Smooth muscle cell (in vitro differentiated cells): ENCODE results near the gene RIMS4. TPM values are rescaled to one million over a fixed set of nuclear protein-coding genes. Genes with fewer than 3 reads are reported as not detected.
A peak's percentile ranks its signal among the peaks of the same experiment; 100 is the strongest.

Experiments
- DNase-seq: peaks from one replicate; lab custom pipeline; 2025; ENCODE audit not compliant: unreplicated experiment; lab: John Stamatoyannopoulos, UW
- H2AFZ ChIP-seq: fragments of 200-600 bp; sonication (generic); 2 replicates; pipeline ENCODE4 v1.6.0; 2016; ENCODE audit warnings: antibody characterized with exemption, low read depth, mild to moderate bottlenecking
- H3F3A ChIP-seq: fragments of 200-600 bp; sonication (generic); 2 replicates; pipeline ENCODE4 v1.6.0; 2017; ENCODE audit warnings: antibody characterized with exemption, low read depth
- H3K27ac ChIP-seq: fragments of 200-600 bp; sonication (generic); 2 replicates; pipeline ENCODE4 v1.5.1; 2016; ENCODE audit warnings: low read depth, mild to moderate bottlenecking
- H3K27me3 ChIP-seq: fragments of 200-600 bp; sonication (generic); 2 replicates; pipeline ENCODE4 v1.6.1; 2016; ENCODE audit warnings: low read depth, mild to moderate bottlenecking
- H3K36me3 ChIP-seq: fragments of 200-600 bp; sonication (generic); 2 replicates; pipeline ENCODE4 v1.5.1; 2016; ENCODE audit warnings: low read depth
- H3K4me1 ChIP-seq: fragments of 200-600 bp; sonication (generic); 2 replicates; pipeline ENCODE4 v1.5.1; 2016; ENCODE audit warnings: low read depth
- H3K4me2 ChIP-seq: fragments of 200-600 bp; sonication (generic); 2 replicates; pipeline ENCODE4 v1.6.0; 2016; ENCODE audit warnings: mild to moderate bottlenecking
- H3K4me3 ChIP-seq: fragments of 200-600 bp; sonication (generic); 2 replicates; pipeline ENCODE4 v1.5.1; 2016; ENCODE audit warnings: mild to moderate bottlenecking
- H3K79me2 ChIP-seq: fragments of 200-600 bp; sonication (generic); 2 replicates; pipeline ENCODE4 v1.6.0; 2016; ENCODE audit warnings: low read depth, mild to moderate bottlenecking
- H3K9ac ChIP-seq: fragments of 200-600 bp; sonication (generic); 2 replicates; pipeline ENCODE4 v1.6.0; 2016; ENCODE audit warnings: low read depth
- H3K9me3 ChIP-seq: fragments of 200-600 bp; sonication (generic); replicated peaks from 2 replicates; pipeline ENCODE4 v1.5.1; 2016; ENCODE audit warnings: low read depth
- H4K20me1 ChIP-seq: fragments of 200-600 bp; sonication (generic); 2 replicates; pipeline ENCODE4 v1.6.0; 2016; ENCODE audit warnings: low read depth
- WGBS: methylation state at CpG from one replicate; pipeline ENCODE4 v1.1.7; 2016; ENCODE audit warnings: low lambda C conversion rate; 5-methylcytosine and 5-hydroxymethylcytosine counted together
- polyA plus RNA-seq: library from polyadenylated mRNA; unstranded; fragments of >200 nt; fragmentation: Nextera tagmentation; extraction: Ambion mirVana; gene quantifications from 2 replicates; pipeline ENCODE4 v1.2.1, GENCODE V29; 2016
- total RNA-seq: library from RNA; depleted of rRNA; stranded (reverse); fragments of >200 nt; gene quantifications from 2 replicates; pipeline ENCODE4 v1.2.3, GENCODE V29; 2014
- TF ChIP-seq, protein P1 (sequence below): fragments of 200-600 bp; sonication (generic); IDR thresholded peaks from 2 replicates; pipeline ENCODE4 v1.5.1; 2017; ENCODE audit warnings: borderline replicate concordance, mild to moderate bottlenecking, antibody characterized with exemption; ENCODE audit not compliant: insufficient read depth, poor library complexity, severe bottlenecking

RIMS4 gene
- total and polyA plus RNA-seq, 2 experiments from 2014 or later = not detected

DNA sequence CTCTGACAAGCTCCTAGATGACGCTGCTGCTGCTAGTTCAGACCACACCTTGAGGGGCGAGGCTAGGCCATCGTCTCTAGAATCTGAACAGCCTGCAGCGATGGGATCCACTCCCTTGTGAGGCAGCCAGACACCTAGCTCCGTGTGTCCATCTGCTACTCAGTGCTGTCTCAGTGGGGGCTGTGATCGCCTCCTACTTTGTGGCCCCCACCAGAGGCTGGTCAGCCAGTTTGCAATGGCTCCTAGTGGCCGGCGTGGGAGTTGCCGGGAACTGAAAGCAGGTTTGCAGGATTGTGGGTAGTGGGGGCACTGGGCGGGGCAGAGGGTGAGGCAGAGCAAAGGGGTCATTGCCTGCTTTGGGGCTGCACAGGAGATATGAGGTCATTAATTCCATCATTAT, 92.4 kb downstream of the RIMS4 start:
- 71% methylated on average over 10 of the region's 10 CpGs for WGBS
- no peak for DNase-seq
- Histone ChIP-seq H3K9me3 (no peaks in the 10 kb centered on the region), H3K4me1 (no peaks in the 10 kb centered on the region), H4K20me1 (no peaks in the 10 kb centered on the region), H3K36me3 (no peaks in the 10 kb centered on the region), H3F3A (peaks cover 8% of the 10 kb centered on the region), H3K27ac (no peak overlapping the region), H3K4me3 (no peak overlapping the region), H2AFZ (no peak overlapping the region), H3K27me3 (no peaks in the 10 kb centered on the region), H3K79me2 (no peaks in the 10 kb centered on the region), H3K4me2 (no peak overlapping the region), H3K9ac (no peak overlapping the region)
- TF ChIP-seq, protein P1, sequence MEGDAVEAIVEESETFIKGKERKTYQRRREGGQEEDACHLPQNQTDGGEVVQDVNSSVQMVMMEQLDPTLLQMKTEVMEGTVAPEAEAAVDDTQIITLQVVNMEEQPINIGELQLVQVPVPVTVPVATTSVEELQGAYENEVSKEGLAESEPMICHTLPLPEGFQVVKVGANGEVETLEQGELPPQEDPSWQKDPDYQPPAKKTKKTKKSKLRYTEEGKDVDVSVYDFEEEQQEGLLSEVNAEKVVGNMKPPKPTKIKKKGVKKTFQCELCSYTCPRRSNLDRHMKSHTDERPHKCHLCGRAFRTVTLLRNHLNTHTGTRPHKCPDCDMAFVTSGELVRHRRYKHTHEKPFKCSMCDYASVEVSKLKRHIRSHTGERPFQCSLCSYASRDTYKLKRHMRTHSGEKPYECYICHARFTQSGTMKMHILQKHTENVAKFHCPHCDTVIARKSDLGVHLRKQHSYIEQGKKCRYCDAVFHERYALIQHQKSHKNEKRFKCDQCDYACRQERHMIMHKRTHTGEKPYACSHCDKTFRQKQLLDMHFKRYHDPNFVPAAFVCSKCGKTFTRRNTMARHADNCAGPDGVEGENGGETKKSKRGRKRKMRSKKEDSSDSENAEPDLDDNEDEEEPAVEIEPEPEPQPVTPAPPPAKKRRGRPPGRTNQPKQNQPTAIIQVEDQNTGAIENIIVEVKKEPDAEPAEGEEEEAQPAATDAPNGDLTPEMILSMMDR = peak; percentile 29

DNA sequence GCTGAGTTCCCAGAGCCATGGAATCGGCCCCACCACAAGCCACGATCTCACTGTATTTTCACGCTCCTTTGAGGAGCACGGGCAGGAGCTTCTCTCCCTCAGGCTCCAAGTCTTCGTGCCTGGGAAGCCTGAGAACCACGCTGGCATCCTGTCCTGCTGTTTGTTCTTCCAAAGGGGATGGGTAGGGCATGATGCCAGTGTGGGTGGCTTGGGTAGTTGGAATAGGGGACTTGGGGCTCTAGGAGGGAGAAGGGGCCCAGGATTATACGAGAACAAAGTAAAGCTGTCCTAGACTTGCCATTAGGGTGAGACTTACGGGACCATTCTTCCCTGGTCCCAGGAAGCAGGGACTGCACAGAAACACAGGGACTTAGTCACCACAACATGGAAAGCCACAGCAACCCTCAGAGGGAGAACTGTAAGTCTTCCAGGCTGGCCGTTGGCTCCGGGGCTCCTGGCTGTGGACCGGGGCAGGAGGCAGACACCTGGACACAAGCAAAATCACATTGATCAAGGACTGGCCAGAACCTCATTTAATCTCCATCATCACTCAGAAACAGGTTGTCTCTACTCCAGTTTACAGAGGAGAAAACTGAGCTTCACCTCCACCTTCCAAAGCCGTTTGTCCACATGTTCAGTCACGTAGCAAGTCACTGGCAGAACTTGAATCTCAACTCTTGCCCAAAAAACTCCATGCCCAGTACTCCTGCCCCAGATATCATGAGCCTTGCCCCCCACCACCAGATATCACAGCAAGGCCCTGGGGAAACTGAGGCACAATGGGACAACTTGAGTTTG, 93.8 kb downstream of the RIMS4 start:
- no peaks in the 10 kb centered on the region for H3K36me3 ChIP-seq
- H3K27me3 ChIP-seq = no peaks in the 10 kb centered on the region
- no peak for DNase-seq
- no peaks in the 10 kb centered on the region for H3K4me1 ChIP-seq
- no peaks in the 10 kb centered on the region for H3K79me2 ChIP-seq
- H3K4me3 ChIP-seq = no peak overlapping the region
- TF ChIP-seq, protein P1 = no peak
- H3K9me3 ChIP-seq = no peaks in the 10 kb centered on the region
- peaks cover 2% of the 10 kb centered on the region for H3F3A ChIP-seq
- H4K20me1 ChIP-seq = no peaks in the 10 kb centered on the region
- no peak overlapping the region for H3K27ac ChIP-seq
- H3K4me2 ChIP-seq = no peak overlapping the region
- 81% methylated on average over 13 of the region's 13 CpGs for WGBS
- no peak overlapping the region for H2AFZ ChIP-seq
- no peak overlapping the region for H3K9ac ChIP-seq

DNA sequence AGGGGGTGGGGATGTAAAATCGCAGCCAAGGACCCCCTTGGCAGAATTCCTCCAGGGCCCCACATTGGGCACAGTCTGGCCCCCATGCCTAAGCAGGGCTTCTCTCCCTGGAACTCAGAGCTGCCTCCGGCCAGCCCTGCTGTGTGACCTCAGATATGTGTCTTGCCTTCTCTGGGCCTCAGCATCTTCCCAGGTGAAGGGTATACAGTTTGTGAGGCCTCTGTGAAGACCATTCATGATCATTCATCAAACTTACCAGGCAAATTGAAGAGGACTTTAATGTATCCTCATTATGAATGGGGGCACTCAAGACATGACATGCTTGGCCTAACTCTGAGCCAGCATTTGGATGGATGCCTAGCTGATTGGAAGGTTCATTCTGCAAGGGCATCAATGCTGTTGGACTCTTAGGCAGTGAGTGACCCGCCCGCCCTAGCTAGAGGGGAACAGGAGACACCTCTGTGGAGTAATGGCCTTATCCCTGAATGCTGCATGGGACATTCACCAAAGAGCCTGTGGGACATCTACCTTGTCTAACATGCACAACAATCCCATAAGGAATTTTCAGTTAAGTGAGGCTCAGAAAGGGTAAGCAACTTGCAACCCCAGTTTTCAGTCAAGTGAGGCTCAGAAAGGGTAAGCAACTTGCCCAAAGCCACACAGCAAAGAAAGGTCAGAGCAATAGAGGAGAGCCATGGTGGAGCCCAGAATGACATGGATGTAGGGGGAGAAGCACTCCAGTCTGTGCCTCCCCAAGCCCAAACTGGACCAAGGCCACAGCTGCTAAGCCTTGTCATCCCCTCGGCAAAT, 94.6 kb downstream of the RIMS4 start:
- Histone ChIP-seq H3K9me3 (no peaks in the 10 kb centered on the region), H3K4me2 (no peak overlapping the region), H4K20me1 (no peaks in the 10 kb centered on the region), H3K4me1 (no peaks in the 10 kb centered on the region), H3K4me3 (no peak overlapping the region), H3K36me3 (no peaks in the 10 kb centered on the region), H2AFZ (no peak overlapping the region), H3K79me2 (no peaks in the 10 kb centered on the region), H3K9ac (no peak overlapping the region), H3K27me3 (no peaks in the 10 kb centered on the region), H3K27ac (no peak overlapping the region), H3F3A (no peaks in the 10 kb centered on the region)
- 93% methylated on average over 5 of the region's 5 CpGs for WGBS
- TF ChIP-seq, protein P1 = no peak
- DNase-seq = no peak
